GM18909 (cell line): ENCODE results near the gene SDK1.

Experiments used
- ATAC-seq: cut with Tn5 transposase; IDR thresholded peaks from one replicate; pipeline ENCODE4 v1.9.1; 2021; ENCODE audit warnings: mild to moderate bottlenecking; ENCODE audit not compliant: unreplicated experiment, poor library complexity

The SDK1 gene

DNA sequence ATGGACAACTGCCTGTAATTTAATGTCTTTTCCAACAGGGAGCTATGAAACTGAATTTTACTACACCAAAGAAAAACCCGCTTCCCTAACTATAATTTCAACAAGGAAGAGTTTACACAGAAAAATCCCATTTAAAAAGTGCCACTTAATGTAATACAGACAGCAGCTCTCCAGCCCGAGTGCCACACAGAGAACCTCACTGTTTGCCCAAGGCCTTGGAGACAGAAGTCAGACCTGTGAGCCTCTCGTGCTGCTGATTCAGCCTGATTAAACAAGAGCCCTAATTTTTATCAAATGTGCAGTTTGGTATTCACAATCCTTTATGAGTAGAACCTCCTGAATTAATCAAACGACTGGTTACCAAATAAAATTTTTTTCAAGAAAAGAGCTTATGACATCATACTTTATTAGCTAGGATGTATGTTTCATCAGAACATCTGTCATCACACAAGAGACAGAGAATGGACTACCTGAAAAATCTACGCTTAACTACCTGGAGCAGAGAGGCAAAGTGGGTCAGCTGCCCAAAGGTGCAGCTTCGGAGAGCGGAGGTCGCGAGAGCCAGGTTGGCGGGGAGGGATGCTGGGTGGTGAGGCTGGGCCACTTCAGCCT, 543.6 kb downstream of the SDK1 start:
- ATAC-seq, result no peak

GRCh38 chr7:3846738-3847137, 545.7 kb downstream of the SDK1 start:
- no peak for ATAC-seq

DNA sequence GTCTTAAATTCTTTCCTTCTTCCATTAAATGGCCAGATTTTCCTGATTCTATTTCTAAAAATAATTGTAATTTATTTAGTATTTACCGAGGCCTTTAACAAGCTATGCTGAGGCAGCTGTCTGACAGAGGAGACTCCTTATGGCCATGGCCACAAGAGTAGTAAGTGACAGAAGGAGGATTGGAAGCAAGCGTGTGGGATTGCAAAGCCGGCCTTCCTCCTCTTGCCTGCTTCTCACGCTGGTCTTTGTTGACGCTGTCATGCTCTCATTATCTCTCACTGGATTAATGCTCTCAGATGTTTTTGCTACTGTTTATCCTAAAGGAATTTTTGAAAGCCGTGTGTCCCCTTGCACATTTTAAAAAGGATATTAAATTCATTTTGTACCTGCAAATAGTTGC, 546.3 kb downstream of the SDK1 start:
- ATAC-seq, result no peak

- no peak for ATAC-seq
Measured at GRCh38 chr7:3859431-3859830, 558.4 kb downstream of the SDK1 start.

DNA sequence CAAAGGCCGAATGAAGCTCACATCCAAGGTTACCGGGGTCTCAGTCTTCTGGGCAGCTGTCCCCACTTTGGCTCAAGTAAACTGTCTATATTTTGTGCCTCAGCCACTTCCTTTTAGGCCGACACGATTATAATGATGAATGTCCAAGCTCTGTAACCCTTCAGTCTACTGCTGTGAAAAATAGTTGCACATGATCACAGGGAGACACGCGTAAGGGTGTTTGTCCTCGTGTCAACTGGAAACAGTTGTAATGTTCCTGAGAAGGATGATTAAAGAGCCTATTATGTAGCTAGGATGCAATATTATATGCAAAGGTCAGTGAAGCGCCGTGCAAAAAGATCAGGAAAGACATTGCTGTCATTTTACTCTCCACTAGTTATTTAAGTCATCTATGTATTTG, 559.9 kb downstream of the SDK1 start:
- ATAC-seq, result no peak

- no peak for ATAC-seq
Measured at GRCh38 chr7:3861386-3861785, 560.3 kb downstream of the SDK1 start.

GRCh38 chr7:3861941-3862340, 560.9 kb downstream of the SDK1 start:
- ATAC-seq, result no peak

GRCh38 chr7:3862774-3863173, 561.7 kb downstream of the SDK1 start:
- ATAC-seq, result no peak

DNA sequence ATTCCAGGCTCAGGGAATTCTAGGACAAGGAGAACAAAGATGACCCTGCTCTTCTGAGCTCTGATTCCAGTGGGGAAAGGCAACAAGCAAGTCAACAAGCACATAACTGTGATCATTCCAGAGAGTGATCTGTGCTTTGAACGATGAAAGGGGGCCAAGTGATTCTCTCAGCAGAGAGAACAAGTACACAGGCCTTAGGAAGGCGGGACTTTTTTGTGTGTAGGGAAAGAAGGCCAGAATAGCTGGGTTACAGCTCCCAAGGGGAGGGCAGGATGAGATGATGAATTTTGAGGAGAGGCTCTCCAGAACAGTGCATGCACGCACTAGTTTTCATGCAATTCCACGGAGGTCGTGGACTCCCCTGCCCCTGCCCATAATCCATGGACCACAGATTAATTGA, 565.2 kb downstream of the SDK1 start:
- ATAC-seq, result no peak

DNA sequence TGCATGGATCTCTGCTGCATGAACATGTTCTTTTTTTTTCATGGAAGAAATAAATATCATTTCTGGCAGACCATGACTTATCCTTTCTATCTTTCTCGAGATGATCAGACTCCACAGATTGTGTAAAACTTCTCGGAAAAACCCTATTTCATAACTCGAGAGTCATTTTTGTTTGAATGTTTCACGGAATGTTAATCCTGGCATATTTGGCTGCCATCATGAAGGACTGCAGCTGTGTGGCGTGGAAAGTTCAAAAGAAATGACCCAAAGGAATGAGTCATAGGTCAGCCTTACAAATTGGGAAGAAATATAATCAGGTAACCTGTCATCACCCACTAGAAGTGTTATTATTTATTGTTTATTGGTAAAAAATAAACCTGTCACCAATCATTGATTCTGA, 566.8 kb downstream of the SDK1 start:
- ATAC-seq, result no peak

DNA sequence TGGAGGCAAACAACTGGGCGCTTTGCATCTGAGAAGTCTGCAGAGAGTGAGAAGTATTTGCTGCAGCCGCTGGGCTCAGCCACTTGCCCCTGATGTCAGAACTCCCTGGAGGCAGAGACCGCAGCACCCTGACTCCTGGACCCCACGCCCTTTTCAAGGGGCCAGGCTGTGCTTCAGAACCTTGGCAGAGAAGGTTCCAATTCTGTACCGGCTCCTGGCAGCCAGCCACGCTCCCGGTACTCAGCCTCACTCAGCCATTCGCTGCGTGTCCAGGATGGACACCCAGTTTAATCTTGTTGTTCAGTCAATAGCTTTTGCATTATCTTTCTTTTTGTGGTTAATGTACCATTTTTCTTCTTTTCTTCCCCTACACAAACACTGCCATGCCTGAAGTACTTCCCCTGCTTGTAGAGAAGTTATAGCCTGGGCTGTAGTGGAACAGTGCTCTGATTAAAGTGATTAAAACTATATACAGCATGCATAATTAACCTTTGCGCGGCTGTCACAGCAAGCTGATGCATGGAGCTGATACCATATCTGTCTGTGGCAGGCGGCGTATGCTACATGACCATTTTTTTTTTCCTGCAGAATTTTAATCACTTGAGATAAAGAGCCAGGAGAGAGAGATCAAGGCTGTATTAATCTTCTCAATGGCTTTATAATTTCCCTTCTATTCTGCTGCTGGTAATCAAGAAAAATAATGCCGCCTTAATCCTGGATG, 578.5 kb downstream of the SDK1 start:
- no peak for ATAC-seq

- no peak for ATAC-seq
Measured at GRCh38 chr7:3880228-3880987, 579.4 kb downstream of the SDK1 start.

DNA sequence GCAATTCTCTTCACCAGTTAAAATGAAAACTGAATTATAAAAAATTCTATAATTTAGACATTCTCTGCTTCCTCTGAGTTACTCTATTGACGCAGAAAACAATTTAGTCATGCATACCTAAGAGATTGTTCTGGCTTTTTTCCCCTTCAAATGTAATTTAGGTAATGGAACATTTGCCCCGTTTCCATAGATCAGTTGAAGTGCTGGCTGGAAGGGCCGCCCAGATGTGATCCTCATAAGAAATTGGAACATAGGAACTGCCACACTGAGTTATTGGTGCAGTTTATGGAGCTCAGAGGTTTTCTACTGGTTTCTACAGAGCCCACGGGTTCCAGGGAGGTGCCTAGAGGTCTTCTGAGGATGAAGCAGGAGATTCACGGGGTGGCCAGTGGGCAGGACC, 581.7 kb downstream of the SDK1 start:
- ATAC-seq, result no peak

DNA sequence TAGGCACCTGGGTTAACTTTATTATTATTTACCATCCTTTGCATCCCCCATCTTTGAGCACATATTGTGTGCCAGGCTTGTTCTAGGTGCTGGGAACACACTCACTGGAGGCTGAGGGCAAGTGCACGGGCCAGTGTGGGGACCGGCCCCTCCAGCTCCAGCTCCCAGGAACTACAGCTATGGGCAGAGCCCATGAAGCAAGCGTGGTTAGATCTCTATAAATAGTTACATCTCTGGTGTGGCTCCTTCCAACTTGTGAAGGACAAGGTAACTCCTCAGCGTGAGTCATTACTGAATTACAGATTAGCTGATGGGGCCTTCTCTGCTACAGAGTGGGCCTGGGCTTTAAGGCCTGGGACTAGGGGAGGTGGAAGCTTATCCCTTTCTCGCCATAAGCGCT, 583.5 kb downstream of the SDK1 start:
- ATAC-seq, result no peak

- ATAC-seq, result no peak
Measured at GRCh38 chr7:3887096-3887690, 586.1 kb downstream of the SDK1 start.

GRCh38 chr7:3888096-3888495, 587.0 kb downstream of the SDK1 start:
- ATAC-seq, result no peak

DNA sequence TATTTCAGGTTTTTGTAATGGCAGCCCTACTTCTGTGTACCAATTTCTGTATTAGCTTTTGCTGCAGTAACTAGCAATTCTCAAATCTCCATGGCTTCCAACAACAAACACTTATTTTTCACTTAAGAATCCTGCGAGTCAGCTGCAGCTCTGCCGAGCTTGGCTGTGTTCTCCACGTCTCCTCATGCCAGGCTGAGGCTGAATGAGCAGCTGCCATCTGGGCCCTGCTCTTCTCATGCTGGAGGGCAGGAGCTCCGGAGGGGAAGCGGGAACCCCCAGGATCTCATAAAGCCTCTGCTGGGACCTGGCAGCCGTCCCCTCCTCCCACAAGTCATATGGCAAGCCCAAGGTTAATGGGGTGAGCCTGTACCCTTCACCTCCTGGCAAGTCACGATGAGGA, 591.1 kb downstream of the SDK1 start:
- ATAC-seq, result no peak

DNA sequence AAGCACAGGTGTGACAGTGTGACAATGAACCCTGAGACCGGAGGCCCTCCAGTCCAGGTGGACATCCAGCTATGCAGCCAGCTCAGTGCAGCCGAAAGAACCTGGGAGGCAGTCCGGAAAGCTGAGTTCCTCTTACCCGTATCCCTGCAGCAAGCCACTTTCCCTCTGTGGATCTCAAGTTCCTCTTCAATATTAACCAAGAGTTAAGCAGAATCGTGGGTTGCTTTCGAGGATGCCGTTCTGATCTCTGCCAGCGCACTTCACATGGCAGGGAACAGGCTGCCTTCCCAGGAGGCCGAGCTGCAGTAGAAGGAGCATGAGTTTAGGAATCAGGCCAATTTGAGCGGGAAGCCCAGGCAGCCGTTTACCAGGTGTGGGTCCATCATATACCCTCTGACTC, 591.6 kb downstream of the SDK1 start:
- ATAC-seq, result no peak

GRCh38 chr7:3893151-3893788, 592.2 kb downstream of the SDK1 start:
- no peak for ATAC-seq

GRCh38 chr7:3893789-3894153, 592.7 kb downstream of the SDK1 start:
- no peak for ATAC-seq
